ENCODE results near the gene STAT6. TPM values are rescaled to one million over a fixed set of nuclear protein-coding genes. Genes with fewer than 3 reads are reported as not detected.

STAT6 gene
- total and polyA plus RNA-seq, 10 of the 15 experiments (the other 5 are each of a cell fraction or from before 2014, with no cell fraction given): 14.2 to 176 (median 89.6) TPM

DNA sequence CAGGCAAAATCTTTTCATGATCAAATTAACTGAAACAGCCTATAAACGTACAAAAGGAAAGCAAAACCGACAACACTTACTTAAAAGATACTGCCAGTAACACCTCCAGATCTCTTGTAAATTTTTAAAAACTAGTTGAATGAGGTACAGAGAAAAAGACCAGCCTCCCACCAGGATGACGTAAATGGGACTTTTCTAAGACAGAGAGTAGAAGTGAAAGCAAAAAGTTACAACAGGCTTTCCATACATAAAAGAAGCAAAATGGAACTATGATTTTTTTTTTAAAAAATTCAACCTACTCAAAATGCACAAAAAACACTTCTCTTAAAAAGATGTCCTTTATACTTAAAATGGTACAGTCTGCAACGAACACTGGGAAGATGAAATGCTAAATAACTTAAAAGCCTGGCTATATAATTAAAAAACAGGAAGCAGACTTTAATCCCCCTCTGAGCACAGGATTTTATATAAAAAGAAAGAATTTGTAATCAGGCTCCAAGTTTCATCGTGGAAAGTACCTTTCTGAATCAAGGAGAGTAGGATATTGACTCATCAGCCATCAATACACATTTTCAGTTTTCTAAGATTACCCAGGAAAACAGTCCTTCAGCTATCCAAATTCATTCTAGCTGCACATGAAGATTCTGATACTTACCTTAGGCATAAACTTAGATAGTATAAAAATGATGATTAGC lies 47.0 kb downstream of the STAT6 start (continued):
- TF ChIP-seq MYC (IDR thresholded peaks at IDR 0.05; ENCODE audit: insufficient read depth, insufficient read length, insufficient replicate concordance, low read length, severe bottlenecking) (no peak), JUNB (IDR thresholded peaks at IDR 0.05) (peak; percentile 29; the same call in 1 of the 2 replicates), ZNF384 (IDR thresholded peaks at IDR 0.05; ENCODE audit: borderline replicate concordance, low read depth, low read length) (peak; percentile 60), CREB1 (IDR thresholded peaks at IDR 0.05; ENCODE audit: low read depth) (peak; percentile 82), CBX3 (IDR thresholded peaks at IDR 0.05; ENCODE audit: borderline replicate concordance, low read depth) (no peak), RFX5 (IDR thresholded peaks at IDR 0.05; ENCODE audit: low read depth, low read length) (no peak), KLF5 (IDR thresholded peaks at IDR 0.05; ENCODE audit: partially characterized antibody) (no peak)
- TF ChIP-seq, protein P1, sequence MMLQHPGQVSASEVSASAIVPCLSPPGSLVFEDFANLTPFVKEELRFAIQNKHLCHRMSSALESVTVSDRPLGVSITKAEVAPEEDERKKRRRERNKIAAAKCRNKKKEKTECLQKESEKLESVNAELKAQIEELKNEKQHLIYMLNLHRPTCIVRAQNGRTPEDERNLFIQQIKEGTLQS (IDR thresholded peaks at IDR 0.05; ENCODE audit: borderline replicate concordance, extremely low read depth, low read depth, low read length): no peak
- TF ChIP-seq, protein P2, sequence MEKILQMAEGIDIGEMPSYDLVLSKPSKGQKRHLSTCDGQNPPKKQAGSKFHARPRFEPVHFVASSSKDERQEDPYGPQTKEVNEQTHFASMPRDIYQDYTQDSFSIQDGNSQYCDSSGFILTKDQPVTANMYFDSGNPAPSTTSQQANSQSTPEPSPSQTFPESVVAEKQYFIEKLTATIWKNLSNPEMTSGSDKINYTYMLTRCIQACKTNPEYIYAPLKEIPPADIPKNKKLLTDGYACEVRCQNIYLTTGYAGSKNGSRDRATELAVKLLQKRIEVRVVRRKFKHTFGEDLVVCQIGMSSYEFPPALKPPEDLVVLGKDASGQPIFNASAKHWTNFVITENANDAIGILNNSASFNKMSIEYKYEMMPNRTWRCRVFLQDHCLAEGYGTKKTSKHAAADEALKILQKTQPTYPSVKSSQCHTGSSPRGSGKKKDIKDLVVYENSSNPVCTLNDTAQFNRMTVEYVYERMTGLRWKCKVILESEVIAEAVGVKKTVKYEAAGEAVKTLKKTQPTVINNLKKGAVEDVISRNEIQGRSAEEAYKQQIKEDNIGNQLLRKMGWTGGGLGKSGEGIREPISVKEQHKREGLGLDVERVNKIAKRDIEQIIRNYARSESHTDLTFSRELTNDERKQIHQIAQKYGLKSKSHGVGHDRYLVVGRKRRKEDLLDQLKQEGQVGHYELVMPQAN (conservative IDR thresholded peaks at IDR 0.05): no peak
